ENCODE data around the gene ANKDD1B.

DNA sequence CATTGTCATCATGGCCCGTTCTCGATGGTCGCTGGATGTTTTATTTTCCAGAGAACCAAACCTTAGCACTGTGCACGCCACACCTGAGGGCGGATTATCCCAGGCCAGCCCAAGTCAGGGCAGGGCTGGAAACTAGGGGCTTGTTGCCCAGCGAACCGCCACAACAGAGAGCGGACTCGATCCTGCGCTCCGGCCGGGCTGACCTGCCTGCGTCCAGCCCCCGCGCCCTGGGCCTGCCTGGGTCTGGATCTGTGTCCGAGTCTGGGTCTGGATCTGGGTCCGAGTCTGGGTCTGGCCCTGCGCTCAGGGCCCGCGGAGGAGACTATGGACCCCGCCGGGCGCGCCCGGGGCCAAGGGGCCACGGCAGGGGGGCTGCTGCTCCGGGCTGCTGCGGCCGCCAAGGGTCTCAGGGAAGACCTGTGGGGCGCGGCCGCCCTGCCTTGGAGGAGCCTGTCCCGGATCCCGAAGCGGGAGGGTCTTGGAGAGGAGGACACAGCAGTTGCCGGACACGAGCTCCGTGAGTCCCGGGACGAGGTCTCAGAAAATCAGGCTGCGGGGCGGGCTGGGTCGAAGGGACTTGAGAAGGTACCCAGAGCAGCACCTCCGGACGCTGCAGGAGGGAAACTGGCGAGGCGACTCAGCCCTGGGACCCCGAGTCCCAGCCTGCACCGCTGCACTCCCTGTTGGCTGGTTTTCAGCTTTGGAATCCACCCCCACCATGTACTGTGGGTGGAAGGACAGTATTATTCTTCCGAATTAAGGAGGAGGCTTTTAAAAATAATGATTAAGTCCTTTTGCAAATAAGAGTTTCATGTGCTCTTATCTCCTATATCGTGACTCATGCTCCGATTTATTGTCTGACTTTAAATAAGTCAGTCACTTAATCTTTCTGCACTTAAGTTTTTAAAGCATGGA lies at the start of gene ANKDD1B:
- TF ChIP-seq, protein P1, sequence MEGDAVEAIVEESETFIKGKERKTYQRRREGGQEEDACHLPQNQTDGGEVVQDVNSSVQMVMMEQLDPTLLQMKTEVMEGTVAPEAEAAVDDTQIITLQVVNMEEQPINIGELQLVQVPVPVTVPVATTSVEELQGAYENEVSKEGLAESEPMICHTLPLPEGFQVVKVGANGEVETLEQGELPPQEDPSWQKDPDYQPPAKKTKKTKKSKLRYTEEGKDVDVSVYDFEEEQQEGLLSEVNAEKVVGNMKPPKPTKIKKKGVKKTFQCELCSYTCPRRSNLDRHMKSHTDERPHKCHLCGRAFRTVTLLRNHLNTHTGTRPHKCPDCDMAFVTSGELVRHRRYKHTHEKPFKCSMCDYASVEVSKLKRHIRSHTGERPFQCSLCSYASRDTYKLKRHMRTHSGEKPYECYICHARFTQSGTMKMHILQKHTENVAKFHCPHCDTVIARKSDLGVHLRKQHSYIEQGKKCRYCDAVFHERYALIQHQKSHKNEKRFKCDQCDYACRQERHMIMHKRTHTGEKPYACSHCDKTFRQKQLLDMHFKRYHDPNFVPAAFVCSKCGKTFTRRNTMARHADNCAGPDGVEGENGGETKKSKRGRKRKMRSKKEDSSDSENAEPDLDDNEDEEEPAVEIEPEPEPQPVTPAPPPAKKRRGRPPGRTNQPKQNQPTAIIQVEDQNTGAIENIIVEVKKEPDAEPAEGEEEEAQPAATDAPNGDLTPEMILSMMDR (IDR thresholded peaks at IDR 0.05 in 8 of 11, conservative IDR thresholded peaks at IDR 0.05 in 3 of 11) = no peak
- peak in 1 of 3 donors; percentile 62 for TF ChIP-seq POLR2AphosphoS5 (IDR thresholded peaks at IDR 0.05)
